ENCODE results near the gene CORO2B. TPM values are rescaled to one million over a fixed set of nuclear protein-coding genes. Genes with fewer than 3 reads are reported as not detected.
A peak's percentile ranks its signal among the peaks of the same experiment; 100 is the strongest.

CORO2B gene
- total and polyA plus RNA-seq, 2 of the 13 experiments (the other 11 are each of a cell fraction or from before 2014, with no cell fraction given): 0.35 to 0.63 TPM

GRCh38 chr15:68559345-68560310 lies 19.2 kb upstream of the CORO2B start (continued):
- no peak for TF ChIP-seq ZNF710 (CRISPR knock-in tag; IDR thresholded peaks at IDR 0.05; ENCODE audit: borderline replicate concordance)
- no peak for TF ChIP-seq ZNF296 (CRISPR knock-in tag; conservative IDR thresholded peaks at IDR 0.05)
- TF ChIP-seq KDM2A (CRISPR knock-in tag; IDR thresholded peaks at IDR 0.05; ENCODE audit: borderline replicate concordance, low read depth): peak; percentile 64; the same call in 1 of the 2 replicates
- no peak for TF ChIP-seq ZNF292 (CRISPR knock-in tag; IDR thresholded peaks at IDR 0.05; ENCODE audit: borderline replicate concordance, low read depth)
- no peak for TF ChIP-seq ZNF430 (CRISPR knock-in tag; IDR thresholded peaks at IDR 0.05)
- TF ChIP-seq ZSCAN30 (CRISPR knock-in tag; IDR thresholded peaks at IDR 0.05): no peak
- TF ChIP-seq STAG1 (CRISPR knock-in tag; IDR thresholded peaks at IDR 0.05): peak; percentile 81
- TF ChIP-seq BORCS8-MEF2B (CRISPR knock-in tag; IDR thresholded peaks at IDR 0.05): no peak
- peak; percentile 51; the same call in 1 of the 2 replicates for TF ChIP-seq ZFP91 (CRISPR knock-in tag; IDR thresholded peaks at IDR 0.05; ENCODE audit: borderline replicate concordance)
- TF ChIP-seq ZNF879 (CRISPR knock-in tag; IDR thresholded peaks at IDR 0.05): no peak
- TF ChIP-seq RAD21 (CRISPR knock-in tag; IDR thresholded peaks at IDR 0.05): peak; percentile 74
- TF ChIP-seq ZNF446 (CRISPR knock-in tag; IDR thresholded peaks at IDR 0.05): no peak
- 0 out of 2 replicates have a peak, but pooled peaks have one; percentile 20 for TF ChIP-seq ARNT2 (CRISPR knock-in tag; IDR thresholded peaks at IDR 0.05; ENCODE audit: low read depth)
- TF ChIP-seq LRRFIP1 (CRISPR knock-in tag; conservative IDR thresholded peaks at IDR 0.05): no peak
- no peak for TF ChIP-seq GTF3A (CRISPR knock-in tag; conservative IDR thresholded peaks at IDR 0.05)
- TF ChIP-seq MED1 (CRISPR knock-in tag; IDR thresholded peaks at IDR 0.05): no peak
- TF ChIP-seq ZNF652 (CRISPR knock-in tag; IDR thresholded peaks at IDR 0.05; ENCODE audit: borderline replicate concordance, low read depth): no peak
- no peak for TF ChIP-seq ZNF451 (CRISPR knock-in tag; IDR thresholded peaks at IDR 0.05)
- TF ChIP-seq SNAPC2 (CRISPR knock-in tag; IDR thresholded peaks at IDR 0.05): no peak
- TF ChIP-seq CCDC6 (CRISPR knock-in tag; IDR thresholded peaks at IDR 0.05): no peak
- TF ChIP-seq SNAPC5 (CRISPR knock-in tag; IDR thresholded peaks at IDR 0.05; ENCODE audit: borderline replicate concordance): no peak
- no peak for TF ChIP-seq ZNF550 (CRISPR knock-in tag; IDR thresholded peaks at IDR 0.05; ENCODE audit: borderline replicate concordance)
- TF ChIP-seq ZNF570 (CRISPR knock-in tag; IDR thresholded peaks at IDR 0.05; ENCODE audit: borderline replicate concordance): no peak
- no peak for TF ChIP-seq ZNF3 (CRISPR knock-in tag; IDR thresholded peaks at IDR 0.05)

All from HepG2 (cell line).